Measurements from ENCODE around the gene NEURL4. TPM values are rescaled to one million over a fixed set of nuclear protein-coding genes. Genes with fewer than 3 reads are reported as not detected.

Gene NEURL4
- total RNA-seq, 2 experiments from 2014 or later, result 34.7 to 38.1 TPM

- H3K27me3 Mint-ChIP-seq, result peaks cover 56% of the 10 kb centered on the region
- no peaks in the 10 kb centered on the region for H3K36me3 Mint-ChIP-seq (ENCODE audit: low read depth)
- H3K27ac Mint-ChIP-seq, result no peak overlapping the region
- CTCF ChIA-PET, result interaction anchor here (1.4 kb wide), 1 partner anchor 69 kb away, joined by 3 read pairs; no protein-coding TSS in a partner anchor
- H3K9me3 Mint-ChIP-seq, result no peaks in the 10 kb centered on the region
- no peak for DNase-seq
- H3K4me1 Mint-ChIP-seq, result peaks cover 7% of the 10 kb centered on the region
- H3K4me3 Mint-ChIP-seq, result no peak overlapping the region
- POLR2A ChIA-PET, result interaction anchor here (0.6 kb wide), 1 partner anchor 15 kb away, joined by 3 read pairs; no protein-coding TSS in a partner anchor
These were observed 39.7 kb downstream of the NEURL4 start for GRCh38 chr17:7289256-7290032.

GRCh38 chr17:7285679-7286078, 43.5 kb downstream of the NEURL4 start:
- no peaks in the 10 kb centered on the region for H3K36me3 Mint-ChIP-seq (ENCODE audit: low read depth)
- H3K4me3 Mint-ChIP-seq, result no peak overlapping the region
- H3K27ac Mint-ChIP-seq, result no peak overlapping the region
- CTCF ChIA-PET, result interaction anchor here (0.7 to 3.4 kb wide), 5 partner anchors 11 to 49 kb away, joined by 3 to 26 read pairs (median 4); no protein-coding TSS in a partner anchor
- H3K4me1 Mint-ChIP-seq, result peaks cover 11% of the 10 kb centered on the region
- no peak for DNase-seq
- H3K27me3 Mint-ChIP-seq, result peaks cover 48% of the 10 kb centered on the region
- H3K9me3 Mint-ChIP-seq, result no peaks in the 10 kb centered on the region
- POLR2A ChIA-PET, result no interaction called here

- Mint-ChIP-seq H3K9me3 (no peaks in the 10 kb centered on the region), H3K27ac (no peak overlapping the region), H3K36me3 (ENCODE audit: low read depth) (no peaks in the 10 kb centered on the region), H3K4me3 (no peak overlapping the region), H3K4me1 (peaks cover 19% of the 10 kb centered on the region), H3K27me3 (peaks cover 45% of the 10 kb centered on the region)
- CTCF ChIA-PET, result interaction anchor here (1.1 to 3.4 kb wide), 3 partner anchors 11 to 21 kb away, joined by 3 to 26 read pairs (median 3); no protein-coding TSS in a partner anchor
- POLR2A ChIA-PET, result no interaction called here
- DNase-seq, result no peak
These were observed 44.2 kb downstream of the NEURL4 start for GRCh38 chr17:7284911-7285310.

GRCh38 chr17:7283471-7284216, 45.5 kb downstream of the NEURL4 start:
- Mint-ChIP-seq H3K36me3 (ENCODE audit: low read depth) (no peaks in the 10 kb centered on the region), H3K27ac (no peak overlapping the region), H3K27me3 (peaks cover 45% of the 10 kb centered on the region), H3K9me3 (no peaks in the 10 kb centered on the region), H3K4me1 (peaks cover 19% of the 10 kb centered on the region), H3K4me3 (no peak overlapping the region)
- DNase-seq, result no peak
- CTCF ChIA-PET, result interaction anchor here (0.6 to 3.4 kb wide), 7 partner anchors 10 to 405 kb away, joined by 3 to 26 read pairs (median 4); partner anchors contain the start of genes ACADVL, DLG4 and WRAP53
- POLR2A ChIA-PET, result no interaction called here

- ChIA-PET POLR2A (no interaction called here), CTCF (interaction anchor here (0.6 to 2.6 kb wide), 10 partner anchors 9 to 1297 kb away, joined by 3 to 20 read pairs (median 4); partner anchors contain the start of genes ACADVL, DLG4, TMEM102 and WRAP53)
- Mint-ChIP-seq H3K4me3 (no peak overlapping the region), H3K36me3 (ENCODE audit: low read depth) (no peaks in the 10 kb centered on the region), H3K27ac (no peak overlapping the region), H3K4me1 (peaks cover 19% of the 10 kb centered on the region), H3K27me3 (peaks cover 39% of the 10 kb centered on the region), H3K9me3 (no peaks in the 10 kb centered on the region)
- DNase-seq, result no peak
These were observed 46.3 kb downstream of the NEURL4 start for GRCh38 chr17:7282752-7283321.

- Mint-ChIP-seq H3K4me3 (peak overlapping the region; percentile 52), H3K9me3 (no peaks in the 10 kb centered on the region), H3K4me1 (peaks cover 19% of the 10 kb centered on the region), H3K27me3 (peaks cover 32% of the 10 kb centered on the region), H3K36me3 (ENCODE audit: low read depth) (no peaks in the 10 kb centered on the region), H3K27ac (no peak overlapping the region)
- CTCF ChIA-PET, result interaction anchor here (0.6 to 2.6 kb wide), 10 partner anchors 9 to 1297 kb away, joined by 3 to 20 read pairs (median 4); partner anchors contain the start of genes ACADVL, DLG4 and TMEM102
- no peak for DNase-seq
- POLR2A ChIA-PET, result no interaction called here
These were observed 47.0 kb downstream of the NEURL4 start for GRCh38 chr17:7281953-7282751.

- no peak within 1 kb of the TSS for H3K27ac Mint-ChIP-seq
- H3K27me3 Mint-ChIP-seq, result peaks cover 26% of the 10 kb centered on the region
- DNase-seq, result peak; percentile 83
- no peaks in the 10 kb centered on the region for H3K36me3 Mint-ChIP-seq (ENCODE audit: low read depth)
- no peaks in the 10 kb centered on the region for H3K9me3 Mint-ChIP-seq
- ChIA-PET POLR2A (no interaction called here), CTCF (interaction anchor here (0.7 to 2.6 kb wide), 6 partner anchors 11 to 36 kb away, joined by 3 to 20 read pairs (median 4); no protein-coding TSS in a partner anchor)
- H3K4me1 Mint-ChIP-seq, result peaks cover 19% of the 10 kb centered on the region
- H3K4me3 Mint-ChIP-seq, result peak within 1 kb of the TSS; percentile 57
These were observed 47.8 kb downstream of the NEURL4 start, which contains the start of gene SLC2A4 for GRCh38 chr17:7281074-7281952. SLC2A4 (plus strand) TSS chr17:7281718; CDS start chr17:7281935, 217 bp downstream.

GRCh38 chr17:7280519-7281073, 48.5 kb downstream of the NEURL4 start:
- H3K36me3 Mint-ChIP-seq (ENCODE audit: low read depth), result no peaks in the 10 kb centered on the region
- H3K27ac Mint-ChIP-seq, result no peak overlapping the region
- peak; percentile 86 for DNase-seq
- ChIA-PET POLR2A (no interaction called here), CTCF (interaction anchor here (1.8 to 2.6 kb wide), 2 partner anchors 13 to 16 kb away, joined by 4 to 20 read pairs; no protein-coding TSS in a partner anchor)
- H3K4me1 Mint-ChIP-seq, result peaks cover 19% of the 10 kb centered on the region
- peaks cover 20% of the 10 kb centered on the region for H3K27me3 Mint-ChIP-seq
- H3K9me3 Mint-ChIP-seq, result no peaks in the 10 kb centered on the region
- peak overlapping the region; percentile 57 for H3K4me3 Mint-ChIP-seq

GRCh38 chr17:7279448-7279847, 49.7 kb downstream of the NEURL4 start:
- ChIA-PET CTCF (interaction anchor here (1.2 kb wide), 1 partner anchor 13 kb away, joined by 3 read pairs; no protein-coding TSS in a partner anchor), POLR2A (no interaction called here)
- Mint-ChIP-seq H3K36me3 (ENCODE audit: low read depth) (no peaks in the 10 kb centered on the region), H3K27ac (no peak overlapping the region), H3K4me1 (peaks cover 19% of the 10 kb centered on the region), H3K4me3 (no peak overlapping the region), H3K9me3 (no peaks in the 10 kb centered on the region), H3K27me3 (peaks cover 18% of the 10 kb centered on the region)
- DNase-seq, result no peak

GRCh38 chr17:7266784-7267183, 62.4 kb downstream of the NEURL4 start:
- CTCF ChIA-PET, result interaction anchor here (0.6 to 1.3 kb wide), 3 partner anchors 10 to 147 kb away, joined by 3 to 4 read pairs (median 4); no protein-coding TSS in a partner anchor
- no peak for DNase-seq
- Mint-ChIP-seq H3K27ac (no peak overlapping the region), H3K4me3 (no peak overlapping the region), H3K27me3 (peaks cover 38% of the 10 kb centered on the region), H3K4me1 (peaks cover 19% of the 10 kb centered on the region), H3K9me3 (no peaks in the 10 kb centered on the region), H3K36me3 (ENCODE audit: low read depth) (no peaks in the 10 kb centered on the region)
- POLR2A ChIA-PET, result interaction anchor here (0.7 kb wide), 1 partner anchor 448 kb away, joined by 4 read pairs; no protein-coding TSS in a partner anchor
